NT2/D1 (cell line): ENCODE measurements around the gene PRKAG3.
A peak's percentile ranks its signal among the peaks of the same experiment; 100 is the strongest.

Experiments used
- DNase-seq: peaks from one replicate; pipeline ENCODE4 v3.0.0-alpha.2; 2011; ENCODE audit warnings: low read depth, low spot score
- H3K27me3 ChIP-seq: 2 replicates; pipeline ENCODE4 v1.6.0; 2011; ENCODE audit warnings: mild to moderate bottlenecking; ENCODE audit not compliant: insufficient read length, insufficient read depth
- H3K36me3 ChIP-seq: 2 replicates; pipeline ENCODE4 v1.6.1; 2011; ENCODE audit warnings: mild to moderate bottlenecking, low read length, mixed read lengths; ENCODE audit not compliant: insufficient read depth, insufficient read length
- H3K4me1 ChIP-seq: 2 replicates; pipeline ENCODE4 v1.5.1; 2011; ENCODE audit not compliant: insufficient read depth, insufficient read length
- H3K4me3 ChIP-seq: 2 replicates; pipeline ENCODE4 v1.5.1; 2011; ENCODE audit warnings: low read depth; ENCODE audit not compliant: insufficient read length
- H3K9ac ChIP-seq: 2 replicates; pipeline ENCODE4 v1.6.0; 2011; ENCODE audit warnings: low read depth; ENCODE audit not compliant: insufficient read length
- H3K9me3 ChIP-seq: 2 replicates; pipeline ENCODE4 v1.5.1; 2011; ENCODE audit warnings: mild to moderate bottlenecking, low read length; ENCODE audit not compliant: insufficient read depth
- SUZ12 ChIP-seq: IDR thresholded peaks from 2 replicates; pipeline ENCODE4 v1.6.1; 2011; ENCODE audit not compliant: insufficient read length, insufficient read depth; ENCODE audit errors: extremely low read depth
- YY1 ChIP-seq: IDR thresholded peaks from 2 replicates; pipeline ENCODE4 v1.6.1; 2011; ENCODE audit not compliant: insufficient read length, insufficient read depth
- ZNF274 ChIP-seq: IDR thresholded peaks from 2 replicates; pipeline ENCODE4 v1.6.1; 2011; ENCODE audit warnings: mild to moderate bottlenecking, low read depth, low read length

PRKAG3 gene

GRCh38 chr2:218831378-218831990 lies at the start of gene PRKAG3:
PRKAG3 (minus strand) TSS chr2:218831803.
- DNase-seq: no peak
- peaks cover 4% of the 10 kb centered on the region for H3K27me3 ChIP-seq

GRCh38 chr2:218880859-218881594 lies 49.4 kb upstream of the PRKAG3 start:
- TF ChIP-seq ZNF274 (no peak), YY1 (no peak), SUZ12 (no peak)
- no peak for DNase-seq
- H3K27me3 ChIP-seq: peaks cover 97% of the 10 kb centered on the region
- no peak overlapping the region for H3K9ac ChIP-seq
- H3K9me3 ChIP-seq: no peaks in the 10 kb centered on the region
- peaks cover 26% of the 10 kb centered on the region for H3K4me1 ChIP-seq
- H3K36me3 ChIP-seq: no peaks in the 10 kb centered on the region
- no peak overlapping the region for H3K4me3 ChIP-seq

More at GRCh38 chr2:218831378-218831990, at the start of gene PRKAG3:
- Histone ChIP-seq H3K9me3 (no peaks in the 10 kb centered on the region), H3K4me3 (no peak within 1 kb of the TSS), H3K36me3 (no peaks in the 10 kb centered on the region), H3K4me1 (peaks cover 3% of the 10 kb centered on the region), H3K9ac (no peak within 1 kb of the TSS)
- no peak for TF ChIP-seq YY1
- no peak for TF ChIP-seq ZNF274
- TF ChIP-seq SUZ12: no peak

GRCh38 chr2:218880102-218880858 lies 48.7 kb upstream of the PRKAG3 start, which contains the start of gene WNT10A:
WNT10A (plus strand) TSS chr2:218880852; CDS start chr2:218880996, 144 bp downstream.
- TF ChIP-seq ZNF274 (no peak), SUZ12 (peak; percentile 77)
- Histone ChIP-seq H3K36me3 (no peaks in the 10 kb centered on the region), H3K9ac (peak within 1 kb of the TSS; percentile 33), H3K4me1 (peaks cover 26% of the 10 kb centered on the region), H3K9me3 (no peaks in the 10 kb centered on the region), H3K4me3 (peak within 1 kb of the TSS; percentile 27), H3K27me3 (peaks cover 97% of the 10 kb centered on the region)
- no peak for DNase-seq

GRCh38 chr2:218879776-218880101 lies 48.1 kb upstream of the PRKAG3 start:
- no peaks in the 10 kb centered on the region for H3K36me3 ChIP-seq
- peak overlapping the region; percentile 27 for H3K4me3 ChIP-seq
- H3K9ac ChIP-seq: peak overlapping the region; percentile 33
- H3K4me1 ChIP-seq: peaks cover 26% of the 10 kb centered on the region
- no peaks in the 10 kb centered on the region for H3K9me3 ChIP-seq
- TF ChIP-seq SUZ12 (no peak), ZNF274 (no peak), YY1 (no peak)
- no peak for DNase-seq
- H3K27me3 ChIP-seq: peaks cover 95% of the 10 kb centered on the region

GRCh38 chr2:218878926-218879761 lies 47.5 kb upstream of the PRKAG3 start:
- Histone ChIP-seq H3K9me3 (no peaks in the 10 kb centered on the region), H3K9ac (no peak overlapping the region), H3K4me1 (peaks cover 26% of the 10 kb centered on the region), H3K36me3 (no peaks in the 10 kb centered on the region), H3K4me3 (no peak overlapping the region), H3K27me3 (peaks cover 95% of the 10 kb centered on the region)
- TF ChIP-seq ZNF274: no peak
- no peak for TF ChIP-seq SUZ12
- TF ChIP-seq YY1: no peak
- DNase-seq: no peak

- Histone ChIP-seq H3K27me3 (peaks cover 96% of the 10 kb centered on the region), H3K9ac (no peak overlapping the region), H3K36me3 (no peaks in the 10 kb centered on the region), H3K4me3 (no peak overlapping the region), H3K9me3 (no peaks in the 10 kb centered on the region), H3K4me1 (peaks cover 29% of the 10 kb centered on the region)
- DNase-seq: no peak
- TF ChIP-seq SUZ12 (no peak), YY1 (no peak), ZNF274 (no peak)
Observed at GRCh38 chr2:218878486-218878885, 46.9 kb upstream of the PRKAG3 start.

- peaks cover 35% of the 10 kb centered on the region for H3K4me1 ChIP-seq
Observed at GRCh38 chr2:218877891-218878290, 46.3 kb upstream of the PRKAG3 start.

More at GRCh38 chr2:218877891-218878290, 46.3 kb upstream of the PRKAG3 start:
- Histone ChIP-seq H3K9ac (peak overlapping the region; percentile 5), H3K36me3 (no peaks in the 10 kb centered on the region), H3K27me3 (peaks cover 98% of the 10 kb centered on the region), H3K4me3 (no peak overlapping the region), H3K9me3 (no peaks in the 10 kb centered on the region)
- DNase-seq: no peak
- TF ChIP-seq SUZ12 (no peak), ZNF274 (no peak), YY1 (no peak)
